GM18519 (cell line): Measurements from ENCODE around the gene CMTR1.

Experiments
- ATAC-seq: cut with Tn5 transposase; IDR thresholded peaks from one replicate; pipeline ENCODE4 v1.9.1; 2021; ENCODE audit warnings: mild to moderate bottlenecking, moderate library complexity; ENCODE audit not compliant: unreplicated experiment, low FRiP score

Gene CMTR1

GRCh38 chr6:37525460-37526357, 92.7 kb downstream of the CMTR1 start:
- no peak for ATAC-seq

GRCh38 chr6:37528541-37528940, 95.5 kb downstream of the CMTR1 start:
- no peak for ATAC-seq

GRCh38 chr6:37530297-37530696, 97.3 kb downstream of the CMTR1 start:
- ATAC-seq, result no peak

DNA sequence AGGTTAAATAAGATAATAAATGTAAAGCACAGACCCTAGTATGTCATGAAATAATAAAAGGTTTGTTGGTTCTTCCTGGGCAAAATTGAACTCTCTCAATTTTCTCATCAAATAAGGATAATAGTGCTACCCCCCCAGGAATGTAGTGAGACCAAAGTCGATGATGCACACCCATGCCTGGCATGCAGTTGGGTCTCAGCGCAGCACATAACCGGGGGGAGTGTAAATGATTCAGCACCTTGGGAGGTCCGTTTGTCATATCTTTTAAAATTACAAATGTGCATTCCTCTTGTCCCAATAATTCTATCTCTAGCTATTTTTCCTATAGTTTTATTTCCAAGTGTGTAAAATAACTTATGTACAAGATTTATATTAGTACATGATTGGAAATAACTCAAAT, 98.0 kb downstream of the CMTR1 start:
- no peak for ATAC-seq
